ENCODE measurements around the gene PAOX. TPM values are rescaled to one million over a fixed set of nuclear protein-coding genes. Genes with fewer than 3 reads are reported as not detected.

The PAOX gene
- total RNA-seq, 1 experiment from 2014 or later: 5.6 TPM

DNA sequence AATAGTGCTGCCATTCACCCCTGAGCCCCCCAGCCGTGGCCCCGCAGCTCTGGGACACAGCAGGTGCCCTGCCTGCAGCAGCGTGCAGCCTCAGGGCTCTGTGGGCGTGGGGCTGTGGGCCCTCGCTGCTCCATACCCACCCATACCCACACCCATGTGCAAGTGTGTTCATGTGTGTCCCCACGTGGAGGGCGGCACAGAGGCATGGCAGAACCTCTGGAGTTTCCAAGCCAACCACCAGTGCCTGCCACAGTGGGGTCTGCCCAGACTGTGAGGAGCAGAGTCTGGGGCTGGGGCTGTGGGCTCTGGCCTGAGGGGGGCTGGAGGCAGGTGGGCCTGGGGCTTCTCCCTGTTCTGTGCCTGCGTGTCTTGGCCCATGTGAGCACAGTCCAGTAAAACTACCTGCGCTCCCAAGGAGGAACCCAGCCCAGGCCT, 29.5 kb upstream of the PAOX start:
- no peak for DNase-seq (ENCODE audit: low spot score)

DNA sequence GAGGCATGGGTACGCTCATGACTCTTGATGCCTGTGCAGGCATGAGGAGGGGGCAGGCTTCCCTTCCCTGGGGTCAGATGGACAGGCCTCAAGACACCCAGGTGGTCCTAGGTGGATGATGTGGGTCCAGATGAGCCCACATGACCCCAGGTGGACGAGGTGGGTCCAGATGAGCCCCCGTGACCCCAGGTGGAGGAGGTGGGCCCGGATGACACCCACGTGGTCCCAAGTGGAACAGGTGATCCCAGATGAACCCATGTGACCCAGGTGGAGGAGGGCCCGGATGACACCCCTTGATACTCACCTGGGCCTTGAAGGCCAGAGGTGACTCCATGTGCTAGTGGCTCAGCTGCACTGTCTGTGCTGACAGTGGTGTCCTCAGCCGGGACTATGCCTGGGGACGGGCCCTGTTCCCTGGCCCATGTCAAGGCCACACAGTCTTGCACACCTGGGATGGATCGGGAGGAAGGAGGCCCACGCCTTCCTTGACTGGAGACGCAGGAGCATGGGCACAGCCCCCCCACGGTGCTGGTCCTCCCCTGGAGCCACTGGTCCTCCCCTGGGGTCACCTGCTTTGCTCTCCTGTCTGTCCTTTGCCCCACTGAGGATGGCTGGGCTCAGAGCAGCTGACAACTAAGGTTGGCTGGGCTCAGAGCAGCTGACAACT, 28.6 kb upstream of the PAOX start:
- DNase-seq (ENCODE audit: low spot score): no peak

DNA sequence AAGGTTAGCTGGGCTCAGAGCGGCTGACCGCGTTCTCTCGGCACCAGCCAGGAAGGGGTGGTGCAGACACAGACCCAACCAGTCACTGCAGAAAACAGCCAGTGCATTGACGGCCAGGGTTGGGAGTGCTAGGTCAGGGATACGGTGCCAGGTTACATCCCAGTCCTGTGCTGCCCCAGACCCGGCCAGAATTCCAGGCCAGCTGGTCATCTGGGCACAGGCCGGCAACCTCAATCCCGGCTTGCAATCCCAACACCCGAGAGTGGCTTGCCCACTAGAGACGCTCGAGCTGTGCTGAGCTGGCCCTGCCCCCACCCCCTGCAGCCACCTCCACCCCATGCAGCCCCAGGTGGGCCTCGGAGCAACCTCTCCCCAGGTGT, 28.1 kb upstream of the PAOX start:
- DNase-seq (ENCODE audit: low spot score): peak; percentile 37

- no peak for DNase-seq (ENCODE audit: low spot score)
Observed at GRCh38 chr10:133351408-133352318, 27.4 kb upstream of the PAOX start.

DNA sequence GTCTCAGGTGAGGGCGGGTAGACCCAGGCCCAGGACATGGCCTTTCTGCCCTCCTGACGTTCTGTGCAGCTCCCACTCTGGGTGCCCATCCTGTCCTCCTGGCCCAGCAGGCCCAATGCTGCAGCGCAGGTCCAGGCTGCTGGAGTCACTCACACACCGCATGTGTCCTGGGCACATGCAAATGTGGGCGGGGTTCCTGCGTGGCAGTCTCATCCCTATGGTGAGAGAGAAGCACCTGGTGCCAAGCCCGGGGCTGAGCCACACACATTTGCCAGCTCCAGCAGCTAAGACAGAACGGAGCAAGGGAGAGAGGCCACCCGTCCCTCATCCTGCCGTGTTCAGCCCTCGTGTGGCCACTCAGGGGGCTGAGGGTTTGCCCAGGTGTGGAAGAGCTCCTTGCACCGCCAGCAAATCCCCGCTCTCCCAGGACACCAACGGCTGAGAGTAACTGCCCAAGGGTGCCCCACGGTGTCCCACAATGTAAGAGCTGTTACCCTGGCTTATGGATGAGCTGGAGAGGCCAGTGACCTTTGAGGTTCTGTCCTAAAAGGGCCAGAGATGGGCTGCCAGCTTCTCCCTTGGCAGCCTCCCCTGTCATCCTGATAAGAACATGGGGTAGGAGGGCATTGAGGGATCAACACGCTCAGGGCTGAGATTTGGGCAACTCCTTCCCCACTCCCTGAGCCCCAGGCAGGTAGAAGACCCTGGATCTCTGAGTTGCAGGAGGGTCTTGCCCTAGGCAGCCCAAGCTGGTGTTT, 25.7 kb upstream of the PAOX start:
- no peak for DNase-seq (ENCODE audit: low spot score)

- DNase-seq (ENCODE audit: low spot score): no peak
Observed at GRCh38 chr10:133353988-133354605, 25.0 kb upstream of the PAOX start.

DNA sequence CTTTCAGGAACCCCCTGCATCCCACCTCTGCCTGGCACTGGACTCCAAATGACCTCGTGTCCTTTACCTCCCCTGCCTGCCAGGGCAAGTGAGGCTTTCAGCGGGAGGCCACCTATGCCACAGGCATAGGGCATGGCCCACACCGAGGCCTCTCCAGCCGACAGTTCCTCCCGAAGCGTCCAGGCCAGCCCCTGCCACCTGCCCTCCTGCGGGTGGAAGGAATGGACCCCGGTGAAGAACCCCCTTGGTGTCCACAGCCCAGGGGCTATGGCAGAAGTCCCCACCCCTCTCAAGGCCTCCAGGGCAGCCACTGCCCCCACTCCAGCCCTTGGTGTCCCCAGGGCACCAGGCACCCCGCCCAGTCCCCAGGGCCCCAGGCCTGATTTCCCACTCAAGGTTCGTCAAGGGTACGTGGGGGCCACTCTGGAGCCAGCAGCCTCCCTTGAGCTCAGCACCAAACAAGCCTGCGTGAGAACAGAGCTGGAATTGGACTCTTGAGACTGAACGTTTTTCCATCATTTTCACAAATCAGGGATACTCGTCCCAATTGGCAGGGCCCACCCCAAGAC, 24.3 kb upstream of the PAOX start:
- no peak for DNase-seq (ENCODE audit: low spot score)

DNA sequence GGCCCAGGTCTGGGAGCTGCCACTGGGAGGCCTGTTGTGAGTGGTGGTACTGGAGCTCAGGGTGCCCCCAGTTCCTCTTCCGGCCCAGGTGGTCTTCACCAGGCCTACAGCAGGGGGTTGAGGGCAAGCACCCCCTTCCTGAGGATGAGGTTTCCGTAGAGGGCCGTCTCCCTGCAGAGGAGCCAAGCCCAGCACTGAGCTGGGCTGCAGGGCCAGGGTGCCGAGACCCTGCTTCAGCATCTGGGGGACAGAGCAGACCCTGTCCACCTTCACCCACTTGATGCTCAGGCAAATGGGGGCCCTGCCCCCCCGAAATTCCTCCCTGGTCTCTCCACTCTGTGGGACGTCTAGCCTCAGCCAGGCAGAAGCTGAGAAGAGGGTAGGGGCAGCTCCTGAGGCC, 23.8 kb upstream of the PAOX start:
- DNase-seq (ENCODE audit: low spot score): no peak

- no peak for DNase-seq (ENCODE audit: low spot score)
Observed at GRCh38 chr10:133355991-133356390, 23.1 kb upstream of the PAOX start.

DNA sequence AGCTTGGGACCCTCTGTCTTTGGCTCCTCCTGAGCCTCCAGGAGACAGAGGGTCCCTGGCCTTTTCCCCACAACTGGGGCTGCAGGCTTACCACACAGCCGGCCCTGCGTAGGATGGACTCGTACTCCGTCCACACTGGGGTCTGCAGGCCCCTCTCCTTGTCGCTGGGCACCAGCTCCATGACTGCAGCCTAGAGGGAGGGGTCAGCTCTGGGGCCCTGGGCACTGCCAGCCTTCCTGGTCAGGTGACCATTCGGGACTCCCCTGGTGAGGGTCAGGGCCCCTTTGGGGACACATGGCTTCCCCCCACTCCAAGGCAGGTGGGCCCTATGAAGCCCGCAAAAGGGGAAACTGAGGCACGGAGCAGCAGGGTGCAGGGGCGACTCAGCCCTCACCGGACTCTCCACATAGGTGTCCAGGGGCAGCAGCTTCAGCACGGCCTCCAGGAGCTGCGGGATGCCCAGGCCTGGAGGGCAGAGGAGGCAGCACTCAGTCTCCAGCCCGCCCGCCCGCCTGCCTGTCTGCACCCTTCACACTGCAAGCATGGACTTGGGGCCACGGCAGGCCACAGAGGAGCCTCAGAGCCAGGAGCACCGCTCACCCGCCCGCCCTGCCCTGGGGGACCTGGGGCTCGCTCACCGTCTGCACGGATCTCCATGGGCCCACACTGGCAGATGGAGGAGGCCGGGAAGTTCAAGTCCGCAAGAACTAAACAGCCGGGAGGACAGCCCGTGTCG, 22.3 kb upstream of the PAOX start:
- no peak for DNase-seq (ENCODE audit: low spot score)

DNA sequence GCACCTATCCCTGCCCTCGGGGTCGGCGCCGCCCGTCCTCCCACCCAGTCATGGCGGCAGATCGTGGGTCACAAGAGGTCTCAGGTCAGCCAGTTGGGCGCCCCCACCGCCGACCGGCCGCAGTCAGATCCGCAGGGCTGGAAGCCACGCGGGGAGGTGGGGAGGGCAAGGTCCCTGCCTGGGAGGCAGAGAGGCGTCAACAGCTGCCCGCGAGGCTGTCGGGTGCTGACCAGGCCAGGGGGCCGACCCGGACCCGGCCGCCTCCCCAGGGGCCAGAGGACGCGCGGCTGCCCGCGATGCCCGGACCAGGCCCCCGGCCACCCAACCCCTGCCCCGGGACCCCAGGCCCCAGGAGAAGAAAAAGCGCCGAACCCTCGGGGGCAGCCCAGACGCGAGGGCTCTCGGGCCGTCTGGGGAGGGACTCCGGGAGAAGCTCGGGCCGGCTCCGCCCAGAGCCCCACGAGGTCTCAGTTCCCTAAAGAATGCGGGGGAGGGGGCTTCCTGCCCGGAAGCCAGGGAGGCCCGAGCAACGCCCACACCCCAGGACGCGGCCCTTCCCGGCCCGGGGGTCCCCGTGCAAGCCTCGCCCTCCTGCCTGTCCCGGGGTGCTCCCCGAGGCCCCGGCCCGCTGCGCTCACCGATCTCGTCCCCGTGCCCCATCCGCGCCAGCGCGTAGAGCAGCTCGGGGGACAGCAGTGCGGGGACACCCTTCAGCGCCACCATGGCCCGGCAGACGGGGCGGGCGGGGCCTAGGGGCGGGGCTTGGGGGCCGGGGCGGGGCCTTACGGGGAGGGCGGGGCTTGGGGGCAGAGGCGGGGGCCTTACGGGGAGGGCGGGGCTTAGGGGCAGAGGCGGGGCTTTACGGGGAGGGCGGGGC, 21.5 kb upstream of the PAOX start, which contains the start of gene FUOM:
TSS of gene FUOM (minus strand) at position 735 of the 877 bp plus-strand sequence. CDS start at position 723, 12 bp downstream.
- DNase-seq (ENCODE audit: low spot score): peak; percentile 35

- no peak for DNase-seq (ENCODE audit: low spot score)
Observed at GRCh38 chr10:133358162-133358924, 20.7 kb upstream of the PAOX start.

DNA sequence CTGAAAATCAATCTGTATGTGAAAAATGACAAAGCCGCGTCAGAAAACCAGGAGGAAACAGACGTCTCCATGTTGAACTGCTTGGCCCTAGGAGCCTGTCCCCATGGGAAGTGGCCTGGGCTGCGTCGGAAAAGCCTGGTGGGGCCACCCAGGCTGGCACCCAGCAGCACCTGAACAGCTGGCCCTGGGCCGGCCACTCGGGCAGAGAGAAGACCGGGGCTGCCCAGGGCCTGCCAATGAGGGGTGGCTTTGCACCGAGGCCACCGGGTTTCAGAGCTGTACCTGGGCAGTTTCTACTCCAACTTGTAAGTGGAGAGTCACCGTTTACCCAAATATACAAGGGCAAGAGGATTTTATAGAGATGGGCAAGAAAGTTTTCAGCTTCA, 20.1 kb upstream of the PAOX start:
- DNase-seq (ENCODE audit: low spot score): no peak

- peak; percentile 81 for DNase-seq (ENCODE audit: low spot score)
Observed at GRCh38 chr10:133359554-133359971, 19.5 kb upstream of the PAOX start.

GRCh38 chr10:133359972-133360610, 19.0 kb upstream of the PAOX start:
- DNase-seq (ENCODE audit: low spot score): peak; percentile 36

GRCh38 chr10:133361227-133361626, 17.8 kb upstream of the PAOX start:
- no peak for DNase-seq (ENCODE audit: low spot score)

GRCh38 chr10:133361773-133362441, 17.2 kb upstream of the PAOX start:
- no peak for DNase-seq (ENCODE audit: low spot score)

DNA sequence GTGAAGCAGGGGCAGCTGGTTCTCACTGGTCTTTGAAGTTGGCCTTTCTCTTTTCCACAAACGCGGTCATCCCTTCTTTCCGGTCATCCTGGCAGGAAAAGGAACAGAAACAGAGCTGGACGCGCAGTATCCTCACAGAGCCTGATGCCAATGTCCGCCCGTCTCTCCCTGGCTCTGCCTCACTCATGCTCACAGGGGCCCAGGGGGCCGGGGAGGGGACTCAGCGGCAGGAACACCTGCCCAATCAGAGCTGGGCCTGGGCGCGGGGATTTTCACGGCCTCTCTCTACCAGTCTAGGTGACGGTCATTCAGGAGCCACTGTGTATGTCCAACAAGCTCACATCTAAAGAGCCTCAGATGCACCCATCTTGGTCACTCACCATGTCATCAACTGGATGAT, 16.2 kb upstream of the PAOX start:
- DNase-seq (ENCODE audit: low spot score): no peak
